Mucosa of descending colon (tissue), 3 donors: ENCODE results near the gene NGFR. TPM values are rescaled to one million over a fixed set of nuclear protein-coding genes. Genes with fewer than 3 reads are reported as not detected.

Experiments
- ATAC-seq: fragments of 200-7000 bp; cut with Tn5 transposase; one replicate; pipeline ENCODE4 v1.9.1; 2020; ENCODE audit warnings: mild to moderate bottlenecking, moderate library complexity
- DNase-seq, 3 donors: peaks; one replicate each; pipeline ENCODE4 v3.0.0-alpha.2; 2020
- H3K36me3 ChIP-seq: fragments of 200-600 bp; one replicate; pipeline ENCODE4 v1.8.0; 2021; ENCODE audit warnings: low read depth, mild to moderate bottlenecking
- H3K4me1 ChIP-seq: fragments of 200-600 bp; one replicate; pipeline ENCODE4 v1.8.0; 2021; ENCODE audit warnings: low read depth, mild to moderate bottlenecking
- H3K4me3 ChIP-seq: fragments of 200-600 bp; one replicate; pipeline ENCODE4 v1.8.0; 2021; ENCODE audit warnings: mild to moderate bottlenecking
- H3K9me3 ChIP-seq: fragments of 200-600 bp; one replicate; pipeline ENCODE4 v1.8.0; 2021; ENCODE audit warnings: mild to moderate bottlenecking
- intact Hi-C, 2 donors: fragments of 100-400 bp; cut with DNase I in 1 of 2; cut with micrococcal nuclease in 1 of 2; formaldehyde crosslinking; loops; one replicate each; pipeline versions ENCODE4 v1.11.0 to v1.11.1; 2022; cut with DNase I, micrococcal nuclease
- total RNA-seq, 3 donors: library from RNA; stranded (reverse); fragmentation: NEBNext Ultra II Directional in 2 of 3; extraction: Animal tissue kit (Norgen Biotek cat#: 25700) in 2 of 3; gene quantifications; one replicate each; pipeline versions ENCODE4 v1.2.1 to v1.2.4, GENCODE V29; 2021 to 2023
- TF ChIP-seq, protein P1 (sequence below): fragments of 200-600 bp; IDR thresholded peaks from one replicate; pipeline ENCODE4 v1.8.0; 2022; ENCODE audit warnings: antibody characterized with exemption, mild to moderate bottlenecking
- donor health status: DM: no; HTN: no; CAD: no; lungs with moderate emphysema.
- donor health status: DM: no; HTN: no; CAD: no.
- donor health status: DM: no; HTN: yes; CAD: no.

The NGFR gene
- total RNA-seq, 3 donors from 2014 or later = 1.0 to 11.9 (median 2.0) TPM

DNA sequence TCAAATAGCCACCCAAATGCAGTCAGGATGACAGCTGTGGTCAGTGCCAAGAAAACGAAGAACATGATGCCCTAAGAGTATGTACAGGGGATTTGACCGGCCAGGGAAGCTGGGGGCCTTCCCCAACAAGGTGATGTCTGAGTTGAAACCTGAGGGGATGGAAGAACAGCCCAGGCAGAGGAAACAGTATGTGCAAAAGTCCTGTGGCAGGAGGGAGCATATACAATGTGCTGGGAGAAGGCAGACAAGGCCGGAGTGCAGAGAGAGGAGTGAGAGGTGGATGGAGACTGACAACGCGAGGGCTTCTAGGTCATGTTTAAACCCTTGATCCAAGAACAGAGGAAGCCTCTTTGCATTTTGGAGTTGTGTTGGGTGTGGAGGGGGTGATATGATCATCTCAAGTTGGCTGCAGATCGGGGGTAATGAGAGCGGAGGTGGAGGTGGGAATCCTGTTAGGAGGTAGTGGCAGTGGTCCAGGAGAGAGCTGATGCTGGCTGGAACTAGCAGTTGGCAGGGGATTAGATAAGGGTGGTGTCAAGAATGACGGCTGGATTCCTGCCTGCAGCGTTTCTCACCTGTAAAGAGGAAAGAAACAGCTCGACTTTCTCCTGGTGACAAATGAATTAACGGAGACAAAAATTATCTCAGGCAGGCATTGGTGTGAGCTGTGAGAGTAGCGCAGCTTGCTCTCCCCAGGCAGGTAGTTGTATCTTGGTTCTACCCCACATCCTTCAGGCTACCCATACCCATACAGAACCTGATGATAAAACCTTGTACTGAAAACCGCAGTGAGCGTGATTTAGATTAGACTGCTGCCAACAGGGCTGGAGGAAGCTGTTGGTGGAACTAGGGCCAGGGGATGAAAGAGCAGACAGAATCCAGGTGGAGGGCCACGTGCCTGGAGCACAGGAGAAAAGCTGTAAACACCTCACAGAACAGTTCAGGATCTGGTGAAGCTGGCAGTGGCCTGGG is 37.2 kb upstream of the NGFR start:
- no peaks in the 10 kb centered on the region for H3K36me3 ChIP-seq
- ATAC-seq (no peak), DNase-seq (no peak)
- TF ChIP-seq, protein P1, sequence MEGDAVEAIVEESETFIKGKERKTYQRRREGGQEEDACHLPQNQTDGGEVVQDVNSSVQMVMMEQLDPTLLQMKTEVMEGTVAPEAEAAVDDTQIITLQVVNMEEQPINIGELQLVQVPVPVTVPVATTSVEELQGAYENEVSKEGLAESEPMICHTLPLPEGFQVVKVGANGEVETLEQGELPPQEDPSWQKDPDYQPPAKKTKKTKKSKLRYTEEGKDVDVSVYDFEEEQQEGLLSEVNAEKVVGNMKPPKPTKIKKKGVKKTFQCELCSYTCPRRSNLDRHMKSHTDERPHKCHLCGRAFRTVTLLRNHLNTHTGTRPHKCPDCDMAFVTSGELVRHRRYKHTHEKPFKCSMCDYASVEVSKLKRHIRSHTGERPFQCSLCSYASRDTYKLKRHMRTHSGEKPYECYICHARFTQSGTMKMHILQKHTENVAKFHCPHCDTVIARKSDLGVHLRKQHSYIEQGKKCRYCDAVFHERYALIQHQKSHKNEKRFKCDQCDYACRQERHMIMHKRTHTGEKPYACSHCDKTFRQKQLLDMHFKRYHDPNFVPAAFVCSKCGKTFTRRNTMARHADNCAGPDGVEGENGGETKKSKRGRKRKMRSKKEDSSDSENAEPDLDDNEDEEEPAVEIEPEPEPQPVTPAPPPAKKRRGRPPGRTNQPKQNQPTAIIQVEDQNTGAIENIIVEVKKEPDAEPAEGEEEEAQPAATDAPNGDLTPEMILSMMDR = no peak
- no peaks in the 10 kb centered on the region for H3K9me3 ChIP-seq
- H3K4me3 ChIP-seq = no peak overlapping the region
- H3K4me1 ChIP-seq = no peaks in the 10 kb centered on the region
- intact Hi-C loops = no loop called here

DNA sequence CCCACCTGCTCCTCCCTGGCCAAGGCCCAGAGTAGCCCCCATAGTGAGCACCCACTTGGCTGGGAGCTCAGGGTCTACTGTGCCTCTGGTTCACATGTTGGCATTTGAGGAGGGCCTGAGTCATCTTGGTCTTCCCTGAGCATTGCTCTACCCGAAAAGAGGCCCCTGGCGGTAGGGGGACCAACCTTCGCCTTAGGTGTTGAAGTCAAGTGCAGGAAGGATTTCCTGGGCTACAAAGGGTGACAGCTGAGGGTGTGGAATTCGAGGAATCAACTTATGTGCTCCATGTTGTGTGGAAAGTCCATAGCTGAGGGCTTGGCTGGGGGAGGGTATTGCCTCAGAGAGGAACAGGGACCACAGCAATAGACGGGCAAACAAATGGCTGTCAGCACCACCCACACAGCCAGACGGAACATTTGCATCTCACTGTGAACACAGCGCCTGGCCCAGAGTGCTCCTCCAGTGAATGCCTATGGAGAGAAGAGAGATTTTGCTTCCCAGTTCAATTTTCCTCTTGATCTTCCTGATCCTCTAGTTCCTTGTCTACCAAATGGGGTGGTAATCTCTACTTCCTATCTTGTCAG is 35.6 kb upstream of the NGFR start:
- TF ChIP-seq, protein P1 = no peak
- no peak for ATAC-seq
- Histone ChIP-seq H3K4me3 (no peak overlapping the region), H3K9me3 (no peaks in the 10 kb centered on the region), H3K4me1 (no peaks in the 10 kb centered on the region), H3K36me3 (no peaks in the 10 kb centered on the region)
- no peak for DNase-seq
- intact Hi-C loops = no loop called here

DNA sequence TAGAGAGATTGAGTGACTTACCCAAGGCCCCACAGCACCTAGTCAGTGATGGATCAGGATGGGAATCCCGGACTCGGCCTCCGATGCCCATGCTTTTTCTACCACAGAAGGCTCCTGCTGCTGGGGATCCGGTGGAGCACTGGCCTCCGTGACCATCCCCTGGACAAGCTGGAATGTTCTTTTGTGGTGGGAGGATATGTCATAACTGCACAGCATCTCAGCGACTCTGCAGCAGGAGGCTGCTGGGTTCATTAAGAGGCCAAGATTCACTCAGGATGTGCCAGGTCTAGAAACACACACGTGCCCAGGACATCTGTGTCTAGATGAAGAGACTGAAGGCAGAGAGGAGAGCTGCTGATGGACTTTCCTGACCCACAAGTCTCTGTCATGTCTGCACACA is 34.7 kb upstream of the NGFR start:
- Histone ChIP-seq H3K4me1 (no peaks in the 10 kb centered on the region), H3K9me3 (no peaks in the 10 kb centered on the region), H3K36me3 (no peaks in the 10 kb centered on the region), H3K4me3 (no peak overlapping the region)
- intact Hi-C loops = no loop called here
- DNase-seq (no peak), ATAC-seq (no peak)
- TF ChIP-seq, protein P1 = no peak

DNA sequence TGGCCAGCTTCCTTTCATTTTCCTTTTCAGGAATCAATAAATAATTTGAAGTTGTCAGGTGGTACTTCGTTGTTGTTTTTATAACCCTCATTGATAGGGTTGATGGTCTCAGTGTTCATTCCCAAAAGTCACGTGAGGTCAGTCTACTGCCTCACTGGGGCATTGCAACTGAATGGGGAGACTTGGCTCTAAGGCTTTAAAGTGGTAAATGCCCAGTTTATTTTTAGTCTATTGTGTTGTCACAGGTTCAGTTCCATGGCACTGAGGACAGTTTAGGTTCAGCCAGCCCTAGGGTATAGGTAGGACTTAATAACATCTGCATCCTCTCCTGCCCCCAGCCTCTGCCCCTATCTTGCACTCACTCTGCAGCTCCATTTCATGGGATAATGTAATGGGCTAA is 33.5 kb upstream of the NGFR start:
- Histone ChIP-seq H3K9me3 (no peaks in the 10 kb centered on the region), H3K4me1 (no peaks in the 10 kb centered on the region), H3K36me3 (no peaks in the 10 kb centered on the region), H3K4me3 (no peak overlapping the region)
- DNase-seq (no peak), ATAC-seq (no peak)
- intact Hi-C loops = no loop called here
- TF ChIP-seq, protein P1 = no peak

DNA sequence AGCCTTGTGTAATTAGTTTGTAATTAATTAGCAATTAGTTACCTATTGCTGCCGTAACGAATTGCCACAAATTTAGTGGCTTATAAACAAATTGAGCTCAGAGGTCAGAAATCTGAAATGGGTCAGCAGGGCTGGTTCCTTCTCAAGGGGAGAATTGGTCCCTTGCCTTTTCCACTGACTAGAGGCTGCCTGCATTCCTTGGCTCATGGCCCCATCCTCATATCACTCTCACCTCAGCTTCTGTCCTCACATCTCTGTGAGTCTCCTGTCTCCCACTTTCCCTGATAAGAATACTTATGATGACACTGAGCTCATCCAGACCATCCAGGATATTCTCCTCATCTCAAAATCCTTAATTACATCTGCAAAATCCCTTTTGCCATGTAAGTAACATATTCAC is 31.0 kb upstream of the NGFR start:
- intact Hi-C loops = no loop called here
- DNase-seq (no peak), ATAC-seq (no peak)
- TF ChIP-seq, protein P1 = no peak
- Histone ChIP-seq H3K36me3 (no peaks in the 10 kb centered on the region), H3K4me1 (no peaks in the 10 kb centered on the region), H3K9me3 (no peaks in the 10 kb centered on the region), H3K4me3 (no peak overlapping the region)
